A549 treated with Hydrocortisone at 1 μM for 4 hours (cell line): Measurements from ENCODE around the gene ALDH3A1. TPM values are rescaled to one million over a fixed set of nuclear protein-coding genes. Genes with fewer than 3 reads are reported as not detected.

Source experiments
- total RNA-seq: library from RNA; stranded (reverse); fragments of 200-300 nt; extraction: Qiagen RNA extraction; gene quantifications from 5 replicates; pipeline ENCODE4 v1.2.3, GENCODE V29; 2022

Gene ALDH3A1
- 766 to 1,130 TPM (median 782 TPM) in 5 replicates for total RNA-seq

DNA sequence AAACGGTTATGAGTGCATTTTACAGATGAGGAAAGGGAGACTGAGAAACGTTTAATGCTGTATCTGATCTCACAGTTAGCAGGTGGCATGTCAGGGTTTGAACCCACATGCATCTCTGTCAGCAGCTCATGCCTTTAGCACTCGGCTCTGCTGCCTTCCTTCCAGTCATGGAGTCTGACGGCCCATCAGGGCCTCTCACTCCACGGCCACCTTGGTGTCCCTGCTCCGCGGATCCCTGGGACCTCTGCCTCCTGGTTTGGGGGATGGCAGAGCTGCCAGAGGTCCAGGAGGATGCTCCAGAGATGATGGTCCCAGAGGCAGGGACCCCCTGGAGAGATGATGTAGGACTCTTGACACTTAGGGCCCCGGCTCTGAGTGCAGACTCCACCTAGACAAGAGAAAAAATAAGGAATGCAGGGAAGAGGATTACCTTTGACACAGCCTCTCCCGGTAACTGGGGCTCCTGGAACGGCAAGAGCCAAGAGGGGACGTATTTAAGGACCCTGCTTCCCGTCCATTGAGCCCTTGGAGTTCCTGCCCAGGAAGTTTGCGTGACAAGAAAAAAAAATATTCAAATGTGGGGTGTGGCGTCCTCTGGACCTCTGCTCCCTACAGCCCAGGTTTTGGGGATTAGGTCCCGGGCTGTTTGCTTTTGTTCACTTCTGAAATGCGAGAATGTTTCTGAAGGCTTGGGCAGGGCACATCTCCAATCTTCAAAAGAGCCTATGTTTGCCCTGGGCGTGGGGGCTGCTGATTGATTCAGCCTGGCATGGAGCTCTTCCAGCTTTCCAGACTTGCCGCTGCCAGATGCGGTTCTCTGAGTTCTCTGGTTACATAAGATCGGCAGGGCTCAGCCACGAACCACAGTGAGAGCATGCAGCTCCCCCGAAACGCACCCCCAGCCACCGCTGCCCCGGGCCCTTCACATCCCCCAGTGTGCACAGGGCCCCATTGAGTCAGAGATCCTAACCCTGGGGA lies at the start of gene ALDH3A1:
Gene ALDH3A1, minus strand, starts transcription at position 470 of the 978 bp plus-strand sequence. CDS start 3,169 bp downstream, outside the sequence.

DNA sequence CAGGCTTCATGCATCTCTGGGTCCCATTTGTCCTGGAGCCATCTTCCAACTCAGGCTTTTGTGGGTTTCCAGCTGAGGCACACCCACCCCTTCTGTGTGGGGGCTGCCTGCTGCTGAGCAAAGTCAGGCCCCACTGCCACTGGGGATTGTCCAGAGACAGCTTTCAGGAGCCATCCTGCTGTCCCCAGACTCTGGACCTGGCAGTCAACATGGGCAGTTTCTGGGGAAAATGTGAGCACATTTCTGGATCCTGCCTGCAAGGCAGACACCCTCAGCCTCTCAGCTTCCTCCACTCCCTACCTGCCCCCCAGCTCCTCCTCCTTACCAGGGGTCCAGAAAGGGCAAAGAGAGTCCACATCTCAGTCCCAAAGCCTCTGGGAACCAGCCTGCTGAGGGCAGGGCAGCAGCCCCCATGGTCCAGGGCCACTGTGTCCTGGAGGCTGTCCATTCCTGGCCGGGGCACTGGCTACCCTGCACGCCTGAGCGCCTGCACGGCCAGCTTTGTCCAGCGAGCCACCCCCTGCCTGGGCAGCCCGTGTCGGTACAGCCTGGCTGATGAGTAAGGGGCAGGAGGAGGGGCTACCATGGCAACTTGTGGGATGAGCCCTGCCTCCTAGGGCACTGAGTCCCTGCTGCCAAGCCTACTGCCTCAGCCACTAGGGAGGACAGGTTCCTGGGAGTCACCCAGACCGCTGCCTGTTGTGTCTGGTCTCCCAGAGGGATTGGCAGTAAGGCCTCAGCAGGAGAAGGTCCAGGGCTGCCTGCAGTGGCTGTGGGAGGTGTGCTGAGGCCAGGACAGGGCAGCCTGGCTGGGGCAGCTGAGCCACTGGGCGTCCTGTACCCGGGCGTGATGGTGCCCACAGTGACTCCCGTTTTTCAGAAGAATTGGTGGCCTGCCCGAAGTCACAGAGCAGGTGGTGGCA lies 31.7 kb downstream of the ALDH3A1 start, which contains the start of gene SLC47A2:
Gene SLC47A2, minus strand, starts transcription at position 477 of the 923 bp plus-strand sequence. Its CDS starts 29 bp downstream, at position 448.

Other genes with a start within 250 kb of the ALDH3A1 start
- 19.3 to 24.3 TPM (median 20.6 TPM) in 5 replicates for gene SLC47A1, start 214.4 kb downstream of the ALDH3A1 start, total RNA-seq
- gene ALDH3A2, start 99.5 kb downstream of the ALDH3A1 start, total RNA-seq = 153 to 181 TPM (median 170 TPM) in 5 replicates
- 0.05 to 0.12 TPM (median 0.09 TPM) in 5 replicates for gene SLC47A2, start 31.7 kb downstream of the ALDH3A1 start, total RNA-seq
- 11.9 to 18.6 TPM (median 16.2 TPM) in 5 replicates for gene ULK2, start 119.6 kb upstream of the ALDH3A1 start, total RNA-seq
- gene AKAP10, start 229.5 kb upstream of the ALDH3A1 start, total RNA-seq = 20.3 to 26.5 TPM (median 23.8 TPM) in 5 replicates